Measurements from ENCODE around the gene ICA1L. TPM values are rescaled to one million over a fixed set of nuclear protein-coding genes. Genes with fewer than 3 reads are reported as not detected.

ICA1L gene
- total and polyA plus RNA-seq, 12 donors, result 0.81 to 12.1 (median 6.6) TPM

- H3K4me3 ChIP-seq, result no peak overlapping the region
- H3K27me3 ChIP-seq, result no peaks in the 10 kb centered on the region
- no peak for ATAC-seq
- intact Hi-C loops (cut with DNase I), result no loop called here
- no peak for TF ChIP-seq CTCF (IDR thresholded peaks at IDR 0.05)
- peaks cover 0 to 51% (median 8%) of the 10 kb centered on the region in 9 donors for H3K36me3 ChIP-seq
- 83 to 88% methylated on average over 2 of the region's 2 CpGs for WGBS, 2 donors
- H3K4me1 ChIP-seq, result no peaks in the 10 kb centered on the region
- no peak for DNase-seq
- no peak overlapping the region for H3K27ac ChIP-seq
- peaks cover 0 to 6% (median 0%) of the 10 kb centered on the region in 11 donors for H3K9me3 ChIP-seq
Measured at GRCh38 chr2:202758604-202759003, 113.0 kb downstream of the ICA1L start.

- Histone ChIP-seq H3K27ac (no peak overlapping the region), H3K27me3 (no peaks in the 10 kb centered on the region), H3K4me3 (no peak overlapping the region), H3K36me3 (peaks cover 0 to 51% (median 8%) of the 10 kb centered on the region in 9 donors), H3K4me1 (no peaks in the 10 kb centered on the region), H3K9me3 (peaks cover 0 to 11% (median 0%) of the 10 kb centered on the region in 11 donors)
- 86 to 89% methylated on average over 4 of the region's 4 CpGs for WGBS, 2 donors
- TF ChIP-seq CTCF (IDR thresholded peaks at IDR 0.05), result no peak
- ATAC-seq (no peak), DNase-seq (no peak)
- intact Hi-C loops (cut with DNase I), result no loop called here
Measured at GRCh38 chr2:202758128-202758527, 113.4 kb downstream of the ICA1L start.

- intact Hi-C loops (cut with DNase I), result no loop called here
- H3K27me3 ChIP-seq, result no peaks in the 10 kb centered on the region
Measured at GRCh38 chr2:202757339-202757738, 114.2 kb downstream of the ICA1L start.

GRCh38 chr2:202756598-202756997, 115.0 kb downstream of the ICA1L start:
- no peak overlapping the region for H3K4me3 ChIP-seq
- H3K36me3 ChIP-seq, result peaks cover 0 to 51% (median 8%) of the 10 kb centered on the region in 9 donors
- no peaks in the 10 kb centered on the region for H3K4me1 ChIP-seq
- peaks cover 0 to 16% (median 0%) of the 10 kb centered on the region in 11 donors for H3K9me3 ChIP-seq
- ATAC-seq, result no peak
- 93 to 95% methylated on average over 3 of the region's 3 CpGs for WGBS, 2 donors
- intact Hi-C loops (cut with DNase I), result no loop called here
- no peaks in the 10 kb centered on the region for H3K27me3 ChIP-seq
- no peak for DNase-seq
- H3K27ac ChIP-seq, result no peak overlapping the region
- no peak for TF ChIP-seq CTCF (IDR thresholded peaks at IDR 0.05)

More at GRCh38 chr2:202757339-202757738, 114.2 kb downstream of the ICA1L start:
- Histone ChIP-seq H3K4me1 (no peaks in the 10 kb centered on the region), H3K36me3 (peaks cover 0 to 51% (median 8%) of the 10 kb centered on the region in 9 donors), H3K27ac (no peak overlapping the region), H3K9me3 (peaks cover 0 to 16% (median 0%) of the 10 kb centered on the region in 11 donors), H3K4me3 (no peak overlapping the region)
- ATAC-seq (no peak), DNase-seq (no peak)
- WGBS, 2 donors, result 92 to 96% methylated on average over 5 of the region's 5 CpGs
- TF ChIP-seq CTCF (IDR thresholded peaks at IDR 0.05), result no peak
